Activated naive CD4-positive, alpha-beta T cell treated with anti-CD3 and anti-CD28 coated beads for 36 hours (primary cell): ENCODE measurements around the gene CDPF1. TPM values are rescaled to one million over a fixed set of nuclear protein-coding genes. Genes with fewer than 3 reads are reported as not detected.

ENCODE experiments used
- CTCF ChIA-PET: fragments of 350-600 bp; sonication (Branson Sonifier 250); formaldehyde crosslinking; loops from one replicate; lab custom pipeline; 2021; ENCODE audit warnings: antibody characterized with exemption; lab: Charles Lee
- DNase-seq: peaks from one replicate; pipeline ENCODE4 v3.0.0-alpha.2; 2020
- H3K27ac Mint-ChIP-seq: one replicate; pipeline ENCODE4 v1.8.0; 2021; ENCODE audit warnings: mild to moderate bottlenecking, mixed read lengths
- H3K27me3 Mint-ChIP-seq: one replicate; pipeline ENCODE4 v1.8.0; 2021; ENCODE audit warnings: low read depth, mixed read lengths
- H3K36me3 Mint-ChIP-seq: one replicate; pipeline ENCODE4 v1.8.0; 2021; ENCODE audit warnings: low read depth, mixed read lengths
- H3K4me1 Mint-ChIP-seq: one replicate; pipeline ENCODE4 v1.8.0; 2021; ENCODE audit warnings: low read depth, mixed read lengths
- H3K4me3 Mint-ChIP-seq: one replicate; pipeline ENCODE4 v1.8.0; 2021; ENCODE audit warnings: mild to moderate bottlenecking, moderate library complexity, mixed read lengths
- H3K9me3 Mint-ChIP-seq: one replicate; pipeline ENCODE4 v1.8.0; 2021; ENCODE audit warnings: mixed read lengths
- intact Hi-C: fragments of 100-400 bp; cut with micrococcal nuclease; formaldehyde crosslinking; loops from one replicate; pipeline ENCODE4 v1.15.1; 2023
- total RNA-seq, 2 experiments: library from RNA; stranded (reverse); gene quantifications; one replicate each; pipeline ENCODE4 v1.2.3, GENCODE V29; 2021

The CDPF1 gene
- total RNA-seq, 2 experiments from 2014 or later: 6.9 to 8.0 TPM

DNA sequence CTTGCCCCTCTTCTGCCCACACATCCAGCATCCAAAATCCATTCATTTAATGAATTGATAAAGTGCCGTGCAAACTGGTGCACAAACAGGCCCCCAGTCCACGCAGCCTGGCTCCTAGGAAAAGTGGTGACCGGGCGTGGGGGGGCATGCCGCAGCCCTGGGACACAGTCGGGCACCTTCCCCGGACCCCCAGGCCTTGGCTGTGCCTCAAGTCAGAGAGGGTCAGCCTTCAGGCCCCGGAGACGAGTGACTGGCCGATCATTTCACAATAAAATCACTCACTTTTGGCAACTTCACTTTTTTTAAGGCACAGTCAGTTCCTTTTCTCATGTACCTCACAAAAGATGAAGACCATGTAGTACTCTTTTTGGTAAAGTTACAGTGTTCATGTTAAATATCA, 8.0 kb downstream of the CDPF1 start:
- Mint-ChIP-seq H3K4me1 (peaks cover 16% of the 10 kb centered on the region), H3K27me3 (no peaks in the 10 kb centered on the region), H3K27ac (no peak overlapping the region), H3K9me3 (no peaks in the 10 kb centered on the region), H3K4me3 (no peak overlapping the region), H3K36me3 (peaks cover 4% of the 10 kb centered on the region)
- intact Hi-C loops: no loop called here
- no peak for DNase-seq
- CTCF ChIA-PET: no interaction called here

- Mint-ChIP-seq H3K27ac (no peak overlapping the region), H3K4me1 (peaks cover 15% of the 10 kb centered on the region), H3K36me3 (peaks cover 5% of the 10 kb centered on the region), H3K4me3 (no peak overlapping the region), H3K27me3 (no peaks in the 10 kb centered on the region), H3K9me3 (no peaks in the 10 kb centered on the region)
- intact Hi-C loops: no loop called here
- DNase-seq: no peak
- CTCF ChIA-PET: no interaction called here
Measured at GRCh38 chr22:46241396-46242007, 8.6 kb downstream of the CDPF1 start.

DNA sequence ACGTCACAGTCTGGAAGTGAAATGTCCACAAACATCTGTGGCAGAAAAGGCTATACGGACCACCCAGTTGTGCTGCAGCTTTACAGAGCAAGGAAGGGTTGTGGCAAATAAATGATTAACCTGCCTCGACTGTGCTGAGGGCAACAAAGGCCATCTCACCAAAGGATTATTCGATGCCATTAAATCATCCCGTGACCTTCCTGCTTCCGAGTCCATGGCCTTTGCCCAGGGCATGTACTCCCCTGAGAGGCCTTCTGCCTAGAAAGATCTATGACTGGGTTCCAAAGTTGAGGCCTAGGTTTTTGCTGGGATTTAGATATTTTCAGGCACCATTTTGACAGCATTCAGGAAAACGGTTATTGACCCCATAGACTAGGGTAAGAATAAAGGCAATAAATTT, 9.2 kb downstream of the CDPF1 start:
- no peak overlapping the region for H3K27ac Mint-ChIP-seq
- H3K27me3 Mint-ChIP-seq: no peaks in the 10 kb centered on the region
- peaks cover 6% of the 10 kb centered on the region for H3K36me3 Mint-ChIP-seq
- CTCF ChIA-PET: no interaction called here
- no peak for DNase-seq
- H3K4me1 Mint-ChIP-seq: peaks cover 14% of the 10 kb centered on the region
- intact Hi-C loops: no loop called here
- H3K4me3 Mint-ChIP-seq: no peak overlapping the region
- H3K9me3 Mint-ChIP-seq: no peaks in the 10 kb centered on the region

DNA sequence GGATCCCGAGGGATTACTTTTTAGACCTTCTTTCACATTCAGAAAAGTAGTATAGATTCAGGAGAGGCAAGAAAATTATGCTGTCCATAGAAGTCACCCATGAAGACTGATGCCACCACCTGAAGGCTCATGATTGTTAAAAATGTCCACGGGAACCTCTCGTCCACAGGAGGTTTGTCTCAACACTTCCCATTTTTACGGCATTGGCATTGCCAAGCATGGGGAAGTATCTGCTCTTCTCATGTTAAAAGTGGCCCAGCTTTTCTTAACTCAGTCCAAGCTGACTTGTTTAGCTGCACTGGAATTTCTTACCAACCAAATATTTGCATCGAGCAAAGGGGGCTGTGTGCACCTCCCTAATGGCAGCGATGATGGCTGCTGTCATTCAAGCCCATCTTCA, 9.6 kb downstream of the CDPF1 start:
- CTCF ChIA-PET: no interaction called here
- H3K4me1 Mint-ChIP-seq: peaks cover 14% of the 10 kb centered on the region
- no peaks in the 10 kb centered on the region for H3K9me3 Mint-ChIP-seq
- H3K27me3 Mint-ChIP-seq: no peaks in the 10 kb centered on the region
- H3K27ac Mint-ChIP-seq: no peak overlapping the region
- no peak for DNase-seq
- peaks cover 6% of the 10 kb centered on the region for H3K36me3 Mint-ChIP-seq
- no peak overlapping the region for H3K4me3 Mint-ChIP-seq
- intact Hi-C loops: no loop called here

- peaks cover 5% of the 10 kb centered on the region for H3K36me3 Mint-ChIP-seq
- H3K9me3 Mint-ChIP-seq: no peaks in the 10 kb centered on the region
- DNase-seq: no peak
- intact Hi-C loops: no loop called here
- CTCF ChIA-PET: no interaction called here
- no peaks in the 10 kb centered on the region for H3K27me3 Mint-ChIP-seq
- H3K4me1 Mint-ChIP-seq: peaks cover 14% of the 10 kb centered on the region
- no peak overlapping the region for H3K4me3 Mint-ChIP-seq
- no peak overlapping the region for H3K27ac Mint-ChIP-seq
Measured at GRCh38 chr22:46240073-46240472, 10.0 kb downstream of the CDPF1 start.

DNA sequence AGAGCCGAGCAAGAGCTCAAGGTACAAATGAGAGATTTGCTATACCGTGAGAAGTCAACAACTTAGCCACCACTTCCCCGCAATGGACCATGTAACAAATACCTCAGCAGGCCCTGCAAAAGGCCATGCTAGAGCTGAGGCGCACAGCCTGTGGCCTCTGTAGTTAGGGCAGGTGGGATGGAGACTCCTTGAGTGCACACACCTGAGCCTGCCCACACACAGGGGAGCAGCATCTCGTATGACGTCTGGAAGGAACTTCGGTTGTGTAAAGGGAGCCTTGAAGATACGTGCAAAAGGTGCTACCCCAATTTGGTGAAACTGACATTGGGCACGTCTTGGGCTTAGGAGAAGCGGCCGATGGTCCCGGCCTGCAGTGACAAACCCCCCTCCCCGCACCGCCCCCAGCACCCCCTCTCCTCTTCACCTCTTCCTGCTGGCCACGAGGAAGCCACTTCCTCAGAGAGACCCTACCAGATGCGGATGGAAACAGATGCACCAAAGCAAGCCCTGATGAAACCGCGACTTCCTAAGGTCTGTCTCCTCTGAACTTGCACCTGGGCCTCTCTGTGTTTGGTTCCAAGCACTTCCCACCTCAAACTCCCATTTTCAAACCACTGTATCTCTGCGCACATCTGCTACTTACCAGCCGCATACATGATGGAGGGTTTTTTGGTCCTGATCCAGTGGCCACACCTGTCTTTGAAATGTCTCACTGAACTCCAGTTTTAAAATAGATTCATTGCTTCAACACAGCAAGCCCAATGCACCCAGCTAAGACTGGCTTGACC, 10.6 kb downstream of the CDPF1 start:
- DNase-seq: peak; percentile 30
- CTCF ChIA-PET: interaction anchor here (0.6 kb wide), 1 partner anchor 511 kb away, joined by 3 read pairs; no protein-coding TSS in a partner anchor

GRCh38 chr22:46238541-46238940, 11.6 kb downstream of the CDPF1 start:
- Mint-ChIP-seq H3K27me3 (no peaks in the 10 kb centered on the region), H3K4me3 (no peak overlapping the region), H3K9me3 (no peaks in the 10 kb centered on the region), H3K36me3 (peaks cover 4% of the 10 kb centered on the region), H3K4me1 (peaks cover 14% of the 10 kb centered on the region), H3K27ac (no peak overlapping the region)
- intact Hi-C loops: no loop called here
- CTCF ChIA-PET: interaction anchor here (0.6 kb wide), 1 partner anchor 510 kb away, joined by 3 read pairs; no protein-coding TSS in a partner anchor
- DNase-seq: no peak

More for the DNA sequence above, 10.6 kb downstream of the CDPF1 start:
- Mint-ChIP-seq H3K27ac (no peak overlapping the region), H3K9me3 (no peaks in the 10 kb centered on the region), H3K4me1 (peaks cover 14% of the 10 kb centered on the region), H3K4me3 (no peak overlapping the region), H3K27me3 (no peaks in the 10 kb centered on the region), H3K36me3 (peaks cover 4% of the 10 kb centered on the region)
- intact Hi-C loops: no loop called here

DNA sequence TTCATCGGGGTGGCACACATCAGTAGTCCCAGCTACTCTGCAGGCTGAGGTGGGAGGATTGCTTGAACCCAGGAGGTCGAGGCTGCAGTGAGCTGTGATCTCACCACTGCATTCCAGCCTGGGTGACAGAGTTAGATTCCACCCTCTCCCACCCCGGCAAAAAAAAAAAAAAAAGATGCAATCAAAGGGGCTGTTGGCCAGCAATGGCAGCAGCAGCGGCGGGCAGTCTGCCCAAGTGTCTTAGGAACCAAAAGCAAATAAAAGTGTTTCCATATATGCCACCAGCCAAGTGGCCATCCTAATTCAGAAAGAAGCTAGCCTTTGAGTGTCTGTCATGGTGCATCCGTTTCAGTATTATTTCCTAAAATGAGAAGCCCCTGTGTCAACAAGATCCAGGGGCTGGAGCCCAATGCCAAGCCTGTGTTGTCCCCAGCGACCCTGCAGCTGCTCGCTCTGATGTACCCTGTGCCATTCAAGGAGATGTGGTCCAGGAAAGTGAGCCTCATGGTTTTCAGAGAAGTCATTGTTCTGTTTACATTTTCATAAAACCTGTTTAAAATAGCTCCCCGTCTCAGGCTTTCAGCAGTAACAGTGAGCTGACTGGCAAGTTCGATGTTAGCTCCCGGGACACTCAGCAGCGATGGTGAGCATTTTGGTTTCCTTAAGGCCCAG, 12.5 kb downstream of the CDPF1 start:
- no peaks in the 10 kb centered on the region for H3K9me3 Mint-ChIP-seq
- H3K27ac Mint-ChIP-seq: no peak overlapping the region
- H3K4me1 Mint-ChIP-seq: peaks cover 14% of the 10 kb centered on the region
- no peak for DNase-seq
- intact Hi-C loops: no loop called here
- no peaks in the 10 kb centered on the region for H3K27me3 Mint-ChIP-seq
- H3K4me3 Mint-ChIP-seq: no peak overlapping the region
- peaks cover 4% of the 10 kb centered on the region for H3K36me3 Mint-ChIP-seq
- CTCF ChIA-PET: interaction anchor here (0.6 kb wide), 1 partner anchor 390 kb away, joined by 3 read pairs; no protein-coding TSS in a partner anchor

DNA sequence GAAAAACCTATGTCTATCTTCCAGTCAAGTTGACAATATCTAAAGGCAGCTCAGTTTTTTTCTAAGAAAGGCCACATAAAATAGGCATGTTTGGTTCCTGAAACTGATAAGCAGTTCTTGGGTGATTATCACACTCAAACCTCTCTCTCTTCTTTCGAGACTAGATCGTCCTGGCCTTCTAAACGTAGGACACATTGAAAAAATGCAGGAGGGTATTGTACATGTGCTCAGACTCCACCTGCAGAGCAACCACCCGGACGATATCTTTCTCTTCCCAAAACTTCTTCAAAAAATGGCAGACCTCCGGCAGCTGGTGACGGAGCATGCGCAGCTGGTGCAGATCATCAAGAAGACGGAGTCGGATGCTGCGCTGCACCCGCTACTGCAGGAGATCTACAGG, 15.1 kb downstream of the CDPF1 start:
- no peak for DNase-seq
- Mint-ChIP-seq H3K9me3 (no peaks in the 10 kb centered on the region), H3K4me3 (no peak overlapping the region), H3K27me3 (no peaks in the 10 kb centered on the region), H3K27ac (no peak overlapping the region), H3K4me1 (peaks cover 9% of the 10 kb centered on the region), H3K36me3 (peaks cover 4% of the 10 kb centered on the region)
- CTCF ChIA-PET: no interaction called here
- intact Hi-C loops: no loop called here

DNA sequence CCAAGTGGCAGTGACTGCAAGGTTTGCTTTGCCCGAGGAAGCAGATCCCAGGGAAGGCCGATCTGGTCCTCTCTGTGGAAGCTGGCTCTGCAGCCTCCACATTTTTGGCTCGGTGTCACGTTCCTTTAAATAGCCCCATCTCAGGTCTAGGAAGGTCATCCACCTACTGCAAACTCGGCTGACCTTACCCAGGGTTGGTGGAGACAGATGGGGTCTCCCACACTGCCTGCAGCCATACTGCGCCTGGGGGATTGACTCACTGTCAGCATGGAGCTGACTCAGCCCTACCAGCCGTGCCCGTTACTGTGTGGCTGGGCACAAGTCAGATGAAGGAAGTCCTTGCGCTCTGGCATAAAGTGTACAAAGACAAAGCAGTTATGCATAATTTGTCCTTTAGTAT, 16.9 kb downstream of the CDPF1 start:
- Mint-ChIP-seq H3K27me3 (no peaks in the 10 kb centered on the region), H3K36me3 (peaks cover 4% of the 10 kb centered on the region), H3K9me3 (no peaks in the 10 kb centered on the region), H3K27ac (no peak overlapping the region), H3K4me3 (no peak overlapping the region), H3K4me1 (no peaks in the 10 kb centered on the region)
- CTCF ChIA-PET: no interaction called here
- DNase-seq: no peak
- intact Hi-C loops: no loop called here

DNA sequence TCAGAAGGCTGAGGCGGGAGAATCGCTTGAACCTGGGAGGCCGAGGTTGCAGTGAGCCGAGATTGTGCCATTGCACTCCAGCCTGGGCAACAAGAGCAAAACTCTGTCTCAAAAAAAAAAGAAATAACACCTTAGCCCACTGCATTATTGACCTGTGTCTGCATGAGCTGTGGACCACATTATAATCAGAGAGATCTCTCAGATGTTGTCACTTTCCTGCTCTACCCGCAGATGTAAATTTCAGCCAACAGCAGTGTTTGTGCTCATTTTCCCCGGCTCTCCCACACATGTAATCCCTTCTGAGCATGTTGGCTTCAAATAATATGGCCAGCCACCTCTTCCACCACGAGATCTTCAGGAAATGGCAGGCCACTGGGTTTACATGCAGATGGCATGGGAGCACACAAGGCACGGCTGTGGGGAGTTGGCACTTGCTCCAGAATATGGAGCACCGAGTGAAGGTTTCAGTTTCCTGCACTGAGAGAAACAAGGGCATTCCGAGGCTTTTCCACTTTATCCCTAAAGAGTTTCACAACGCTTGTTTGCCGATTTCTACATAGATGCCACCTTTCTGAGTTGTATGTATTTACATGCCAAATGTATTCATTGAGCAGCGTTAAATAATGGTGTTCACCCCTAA, 19.7 kb downstream of the CDPF1 start:
- intact Hi-C loops: no loop called here
- H3K9me3 Mint-ChIP-seq: no peaks in the 10 kb centered on the region
- H3K27ac Mint-ChIP-seq: no peak overlapping the region
- H3K4me1 Mint-ChIP-seq: no peaks in the 10 kb centered on the region
- DNase-seq: no peak
- H3K27me3 Mint-ChIP-seq: no peaks in the 10 kb centered on the region
- H3K36me3 Mint-ChIP-seq: peaks cover 3% of the 10 kb centered on the region
- no peak overlapping the region for H3K4me3 Mint-ChIP-seq
- CTCF ChIA-PET: no interaction called here

DNA sequence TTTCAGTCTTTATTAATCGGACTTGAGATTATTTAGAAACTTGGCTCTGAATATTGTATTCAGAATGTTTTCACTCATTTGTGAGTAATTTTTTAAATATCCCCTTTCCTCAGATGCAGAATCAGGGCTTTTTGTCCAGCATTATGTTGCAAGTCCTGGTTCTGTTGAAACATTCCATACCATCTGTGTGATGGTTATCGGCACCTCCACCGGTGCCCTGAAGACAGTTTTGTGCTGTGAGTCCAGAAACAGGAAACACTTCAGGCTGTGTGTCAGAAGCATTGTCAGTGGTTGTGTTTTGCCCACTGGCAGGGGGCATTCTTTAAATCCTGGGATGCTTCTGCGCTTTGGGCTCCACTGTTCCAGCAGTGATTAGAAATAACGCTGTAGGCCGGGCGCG, 20.4 kb downstream of the CDPF1 start:
- Mint-ChIP-seq H3K9me3 (no peaks in the 10 kb centered on the region), H3K27me3 (no peaks in the 10 kb centered on the region), H3K4me3 (no peak overlapping the region), H3K27ac (no peak overlapping the region), H3K4me1 (no peaks in the 10 kb centered on the region), H3K36me3 (peaks cover 3% of the 10 kb centered on the region)
- CTCF ChIA-PET: no interaction called here
- intact Hi-C loops: no loop called here
- no peak for DNase-seq
